GM12878 (cell line): ENCODE results near the gene STX10.

Experiments
- EP300 ChIP-seq, 2 experiments: fragments of 150-350 bp in 1 of 2; IDR thresholded peaks; 2 replicates each; pipeline ENCODE4 v1.6.1; 2011 to 2012; ENCODE audit warnings: low read depth in 2 of 2, low read length in 2 of 2, borderline replicate concordance in 1 of 2, improper control_type of control experiment in 1 of 2, inconsistent platforms in 1 of 2; ENCODE audit not compliant: control insufficient read depth in 1 of 2
- MLLT1 ChIP-seq: fragments of 450-650 bp; IDR thresholded peaks from 2 replicates; pipeline ENCODE4 v1.6.1; 2016; ENCODE audit warnings: mild to moderate bottlenecking

- TF ChIP-seq MLLT1 (no peak), EP300 (IDR thresholded peaks at IDR 0.05; ENCODE audit: borderline replicate concordance in 1 of 2, control insufficient read depth in 1 of 2, low read depth in 2 of 2, low read length in 2 of 2) (no peak)
Measured at GRCh38 chr19:13135068-13136062, 14.8 kb downstream of the STX10 start.
